ENCODE data around the gene ADAMTS13. TPM values are rescaled to one million over a fixed set of nuclear protein-coding genes. Genes with fewer than 3 reads are reported as not detected.

ADAMTS13 gene
- total RNA-seq, 1 donor from 2014 or later = 2.0 TPM

DNA sequence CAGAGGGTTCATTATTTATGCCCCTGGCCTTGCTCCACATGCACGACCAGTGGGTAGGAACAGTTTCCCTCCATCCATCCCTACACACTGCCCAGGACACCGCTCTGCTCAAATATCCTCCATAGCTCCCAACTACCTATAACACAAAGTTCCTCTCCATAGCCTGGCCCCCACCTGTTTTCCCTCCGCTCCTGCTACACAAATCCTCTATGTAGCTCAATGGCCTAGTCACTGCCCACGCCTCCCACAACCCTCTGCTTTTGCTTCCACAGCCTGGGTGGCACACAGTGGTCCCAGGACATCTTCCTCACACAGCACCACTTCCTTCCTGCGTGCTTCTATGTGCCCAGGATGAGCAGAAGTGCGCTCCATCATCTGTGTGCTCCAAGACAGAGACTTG is 24.8 kb upstream of the ADAMTS13 start:
- Histone ChIP-seq H3K27ac (no peak overlapping the region), H3K36me3 (no peaks in the 10 kb centered on the region), H3K9me3 (no peaks in the 10 kb centered on the region), H3K27me3 (peaks cover 16% of the 10 kb centered on the region), H3K4me3 (no peak overlapping the region), H3K4me1 (no peaks in the 10 kb centered on the region)
- intact Hi-C loops (cut with DNase I) = no loop called here
- ATAC-seq (no peak), DNase-seq (no peak)
- TF ChIP-seq, protein P1, sequence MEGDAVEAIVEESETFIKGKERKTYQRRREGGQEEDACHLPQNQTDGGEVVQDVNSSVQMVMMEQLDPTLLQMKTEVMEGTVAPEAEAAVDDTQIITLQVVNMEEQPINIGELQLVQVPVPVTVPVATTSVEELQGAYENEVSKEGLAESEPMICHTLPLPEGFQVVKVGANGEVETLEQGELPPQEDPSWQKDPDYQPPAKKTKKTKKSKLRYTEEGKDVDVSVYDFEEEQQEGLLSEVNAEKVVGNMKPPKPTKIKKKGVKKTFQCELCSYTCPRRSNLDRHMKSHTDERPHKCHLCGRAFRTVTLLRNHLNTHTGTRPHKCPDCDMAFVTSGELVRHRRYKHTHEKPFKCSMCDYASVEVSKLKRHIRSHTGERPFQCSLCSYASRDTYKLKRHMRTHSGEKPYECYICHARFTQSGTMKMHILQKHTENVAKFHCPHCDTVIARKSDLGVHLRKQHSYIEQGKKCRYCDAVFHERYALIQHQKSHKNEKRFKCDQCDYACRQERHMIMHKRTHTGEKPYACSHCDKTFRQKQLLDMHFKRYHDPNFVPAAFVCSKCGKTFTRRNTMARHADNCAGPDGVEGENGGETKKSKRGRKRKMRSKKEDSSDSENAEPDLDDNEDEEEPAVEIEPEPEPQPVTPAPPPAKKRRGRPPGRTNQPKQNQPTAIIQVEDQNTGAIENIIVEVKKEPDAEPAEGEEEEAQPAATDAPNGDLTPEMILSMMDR (IDR thresholded peaks at IDR 0.05) = no peak

DNA sequence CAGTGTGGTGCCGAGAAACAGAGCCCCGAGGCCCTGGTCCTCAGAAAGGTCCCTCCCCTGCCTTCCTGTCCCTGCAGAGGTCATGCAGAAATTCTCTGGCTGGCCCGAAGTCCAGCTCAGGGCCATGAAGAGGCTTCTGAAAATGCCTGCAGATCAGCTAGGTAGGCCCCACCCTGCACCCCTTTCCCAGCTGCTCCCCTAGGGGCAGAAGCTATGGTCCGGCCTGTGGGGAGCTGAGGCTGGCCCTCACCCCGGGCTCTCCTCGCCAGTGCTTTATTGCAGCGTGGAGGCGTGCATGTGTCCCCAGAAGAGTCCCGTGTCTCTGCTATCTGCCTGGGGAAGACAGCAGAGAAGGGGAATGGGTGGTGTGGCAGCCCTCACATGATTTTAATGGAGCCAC is 24.3 kb upstream of the ADAMTS13 start:
- H3K9me3 ChIP-seq = no peaks in the 10 kb centered on the region
- DNase-seq (no peak), ATAC-seq (no peak)
- no peaks in the 10 kb centered on the region for H3K4me1 ChIP-seq
- peaks cover 16% of the 10 kb centered on the region for H3K27me3 ChIP-seq
- TF ChIP-seq, protein P1 (IDR thresholded peaks at IDR 0.05) = no peak
- H3K4me3 ChIP-seq = no peak overlapping the region
- intact Hi-C loops (cut with DNase I) = no loop called here
- no peak overlapping the region for H3K27ac ChIP-seq
- no peaks in the 10 kb centered on the region for H3K36me3 ChIP-seq

DNA sequence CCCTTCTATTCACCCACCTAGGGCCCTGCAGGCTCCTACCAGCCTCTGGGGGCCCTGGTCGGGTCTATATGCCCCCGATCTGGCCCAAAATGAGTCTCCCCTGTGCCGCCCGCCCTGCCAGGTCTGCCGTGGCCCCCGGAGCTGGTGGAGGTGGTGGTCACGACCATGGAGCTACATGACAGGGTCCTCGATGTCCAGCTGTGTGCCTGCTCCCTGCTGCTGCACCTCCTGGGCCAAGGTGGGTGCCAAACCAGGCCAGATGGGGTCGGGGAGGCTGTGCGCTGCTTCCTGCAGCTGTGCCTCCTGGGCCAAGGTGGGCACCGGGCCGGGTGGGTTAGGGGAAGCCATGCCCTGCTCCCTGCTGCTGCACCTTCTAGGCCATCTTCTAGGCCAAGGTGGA is 21.9 kb upstream of the ADAMTS13 start:
- TF ChIP-seq, protein P1 (IDR thresholded peaks at IDR 0.05) = no peak
- ATAC-seq (no peak), DNase-seq (no peak)
- Histone ChIP-seq H3K4me3 (no peak overlapping the region), H3K27ac (no peak overlapping the region), H3K9me3 (no peaks in the 10 kb centered on the region), H3K27me3 (peaks cover 4% of the 10 kb centered on the region), H3K36me3 (peaks cover 15% of the 10 kb centered on the region), H3K4me1 (no peaks in the 10 kb centered on the region)
- intact Hi-C loops (cut with DNase I) = no loop called here

DNA sequence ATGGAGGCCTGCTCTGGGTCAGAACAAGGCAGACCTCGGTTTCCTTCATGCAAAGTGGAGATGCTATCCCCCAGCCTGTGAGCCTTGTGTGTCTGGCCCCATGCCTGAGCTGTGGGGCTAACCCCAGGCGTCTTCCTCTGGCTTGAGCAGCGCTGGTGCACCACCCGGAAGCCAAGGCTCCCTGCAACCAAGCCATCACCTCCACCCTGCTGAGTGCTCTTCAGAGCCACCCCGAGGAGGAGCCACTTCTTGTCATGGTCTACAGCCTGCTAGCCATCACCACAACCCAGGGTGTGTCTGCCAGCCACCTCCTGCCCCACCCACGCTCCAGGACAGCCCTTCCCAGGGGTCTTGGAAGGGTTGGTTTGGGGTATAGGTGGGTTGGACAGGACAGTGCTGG is 20.6 kb upstream of the ADAMTS13 start:
- no peaks in the 10 kb centered on the region for H3K9me3 ChIP-seq
- intact Hi-C loops (cut with DNase I) = no loop called here
- no peaks in the 10 kb centered on the region for H3K4me1 ChIP-seq
- DNase-seq (no peak), ATAC-seq (no peak)
- peaks cover 23% of the 10 kb centered on the region for H3K36me3 ChIP-seq
- no peak overlapping the region for H3K27ac ChIP-seq
- no peaks in the 10 kb centered on the region for H3K27me3 ChIP-seq
- no peak overlapping the region for H3K4me3 ChIP-seq
- TF ChIP-seq, protein P1 (IDR thresholded peaks at IDR 0.05) = no peak

DNA sequence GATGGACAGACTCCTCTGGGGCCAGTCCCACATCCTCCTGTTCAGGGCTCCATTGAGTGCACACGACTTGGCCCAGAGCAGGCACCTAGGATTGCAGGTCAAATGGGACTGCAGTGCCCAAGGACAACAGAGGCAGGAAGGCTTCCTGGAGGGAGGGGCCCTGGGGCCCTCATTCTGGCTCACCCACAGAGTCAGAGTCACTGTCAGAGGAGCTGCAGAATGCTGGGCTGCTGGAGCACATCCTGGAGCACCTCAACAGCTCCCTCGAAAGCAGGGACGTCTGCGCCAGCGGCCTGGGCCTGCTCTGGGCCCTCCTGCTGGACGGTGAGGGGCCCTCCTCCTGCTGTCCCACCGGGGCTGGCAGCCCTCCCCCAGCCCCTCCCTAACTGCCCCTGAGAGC is 19.5 kb upstream of the ADAMTS13 start:
- peaks cover 34% of the 10 kb centered on the region for H3K36me3 ChIP-seq
- no peaks in the 10 kb centered on the region for H3K9me3 ChIP-seq
- no peak overlapping the region for H3K27ac ChIP-seq
- ATAC-seq (no peak), DNase-seq (no peak)
- intact Hi-C loops (cut with DNase I) = no loop called here
- H3K4me3 ChIP-seq = no peak overlapping the region
- TF ChIP-seq, protein P1 (IDR thresholded peaks at IDR 0.05) = no peak
- no peaks in the 10 kb centered on the region for H3K27me3 ChIP-seq
- H3K4me1 ChIP-seq = no peaks in the 10 kb centered on the region

DNA sequence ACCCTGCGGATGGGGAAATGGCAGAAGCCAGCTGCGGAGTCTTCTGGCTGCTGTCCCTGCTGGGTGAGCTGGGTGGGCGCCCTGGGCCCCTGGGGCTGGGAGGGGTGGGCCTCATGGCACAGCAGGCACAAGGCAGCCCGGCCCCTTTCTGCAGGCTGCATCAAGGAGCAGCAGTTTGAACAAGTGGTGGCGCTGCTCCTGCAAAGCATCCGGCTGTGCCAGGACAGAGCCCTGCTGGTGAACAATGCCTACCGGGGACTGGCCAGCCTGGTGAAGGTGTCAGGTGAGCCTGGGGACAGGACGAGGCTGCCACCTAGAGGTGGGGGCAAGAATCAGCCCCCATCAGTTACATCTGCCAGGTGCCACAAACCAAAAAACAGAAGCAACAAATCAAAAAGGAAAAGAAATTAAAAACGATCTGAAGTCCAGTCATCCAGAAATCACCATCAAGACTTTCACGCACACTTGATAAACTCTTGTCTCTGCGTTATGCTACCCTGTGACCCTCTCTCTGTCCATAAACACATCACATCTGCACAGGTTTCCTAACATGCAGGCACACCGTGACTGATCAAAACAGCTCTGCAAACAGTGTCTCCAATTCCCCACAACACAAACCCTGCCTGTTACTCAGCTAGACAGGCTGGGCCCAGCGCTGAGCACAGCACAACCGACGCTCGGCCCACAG is 18.3 kb upstream of the ADAMTS13 start:
- H3K4me3 ChIP-seq = no peak overlapping the region
- TF ChIP-seq, protein P1 (IDR thresholded peaks at IDR 0.05) = peak; percentile 60
- no peaks in the 10 kb centered on the region for H3K4me1 ChIP-seq
- H3K36me3 ChIP-seq = peaks cover 43% of the 10 kb centered on the region
- H3K27me3 ChIP-seq = no peaks in the 10 kb centered on the region
- no peak overlapping the region for H3K27ac ChIP-seq
- intact Hi-C loops (cut with DNase I) = no loop called here
- DNase-seq (peak; percentile 82), ATAC-seq (peak; percentile 80)
- H3K9me3 ChIP-seq = no peaks in the 10 kb centered on the region

Measured in upper lobe of right lung (tissue), 1 donor.